HG03097 (cell line): ENCODE data around the gene CDH23.

ENCODE experiments used
- ATAC-seq: cut with Tn5 transposase; IDR thresholded peaks from one replicate; pipeline ENCODE4 v1.9.1; 2021; ENCODE audit not compliant: unreplicated experiment, low FRiP score

Gene CDH23

DNA sequence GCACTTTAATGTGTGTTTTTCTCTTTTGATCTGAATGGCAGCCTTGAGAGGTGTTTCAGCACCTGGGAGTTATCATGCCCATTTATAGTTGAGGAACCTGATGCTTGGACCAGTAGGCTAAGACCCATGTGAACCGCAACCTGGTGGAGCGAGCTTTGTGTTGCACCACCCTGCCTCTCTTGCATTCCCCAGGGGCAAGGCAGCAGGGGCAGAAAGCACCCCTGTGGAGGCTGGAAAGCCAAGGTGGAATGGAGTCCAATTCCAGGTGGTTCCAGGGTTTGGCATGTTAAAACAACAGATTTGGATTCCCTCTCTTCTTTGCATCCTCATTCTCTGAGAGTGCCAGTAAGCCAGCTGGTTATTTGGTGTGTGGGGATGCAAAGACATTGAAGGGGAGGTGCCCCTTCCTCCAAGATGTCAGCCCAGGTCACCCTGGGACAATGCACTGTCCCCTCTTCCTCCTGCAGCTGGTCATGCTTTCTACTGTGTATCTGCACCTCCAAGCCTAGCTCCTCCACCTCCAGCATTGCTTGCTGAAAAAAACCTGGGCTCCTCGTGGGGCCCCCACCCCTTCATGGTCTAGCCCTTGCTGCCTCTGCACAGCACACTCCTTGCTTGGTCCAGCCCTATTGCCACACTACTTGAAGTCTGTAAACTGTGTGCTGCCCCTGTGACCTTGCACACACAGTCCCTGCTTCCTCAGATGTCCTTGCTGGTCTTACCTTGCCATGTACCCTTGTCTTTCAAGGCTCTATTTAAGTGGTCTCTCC lies 5.6 kb upstream of the CDH23 start:
- ATAC-seq, result no peak

DNA sequence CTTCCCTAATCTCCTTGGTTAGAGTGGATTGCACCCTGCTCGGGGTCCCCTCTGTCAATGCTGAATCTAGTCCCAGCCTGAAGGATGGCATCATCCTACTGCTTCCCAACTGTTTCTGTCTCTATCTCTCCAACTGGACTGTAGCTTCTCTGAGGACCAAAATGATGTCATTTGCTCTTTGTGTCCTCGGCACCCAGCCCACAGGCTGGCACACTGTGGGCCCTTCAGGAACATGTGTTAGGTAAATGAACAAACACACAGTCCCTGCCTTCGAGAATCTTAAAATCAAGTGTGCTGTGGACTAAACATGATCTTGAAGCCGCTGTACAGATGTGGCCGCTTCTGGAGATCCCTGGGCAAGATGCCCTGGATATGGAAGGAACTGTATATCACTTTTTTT lies 5.0 kb upstream of the CDH23 start:
- no peak for ATAC-seq

DNA sequence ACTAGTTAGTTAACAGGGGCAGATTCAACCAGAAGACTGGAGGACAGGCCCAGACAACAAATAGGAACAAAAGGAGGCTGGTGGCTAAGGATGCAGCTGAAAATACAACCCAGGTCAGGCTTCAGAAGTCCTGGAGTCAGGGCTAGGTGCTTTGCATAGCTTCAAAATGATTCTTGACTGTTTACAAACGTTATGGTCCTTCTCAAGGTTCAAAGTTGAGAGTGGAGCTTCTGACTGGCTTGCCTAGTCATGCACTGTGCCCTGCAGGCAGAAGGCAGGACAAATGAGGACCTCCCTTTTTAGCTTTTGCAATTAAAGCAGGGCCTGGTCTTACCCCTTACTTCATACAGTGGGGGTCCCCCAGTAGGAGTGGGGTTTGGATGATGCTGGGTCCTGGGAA lies 4.4 kb upstream of the CDH23 start:
- no peak for ATAC-seq

DNA sequence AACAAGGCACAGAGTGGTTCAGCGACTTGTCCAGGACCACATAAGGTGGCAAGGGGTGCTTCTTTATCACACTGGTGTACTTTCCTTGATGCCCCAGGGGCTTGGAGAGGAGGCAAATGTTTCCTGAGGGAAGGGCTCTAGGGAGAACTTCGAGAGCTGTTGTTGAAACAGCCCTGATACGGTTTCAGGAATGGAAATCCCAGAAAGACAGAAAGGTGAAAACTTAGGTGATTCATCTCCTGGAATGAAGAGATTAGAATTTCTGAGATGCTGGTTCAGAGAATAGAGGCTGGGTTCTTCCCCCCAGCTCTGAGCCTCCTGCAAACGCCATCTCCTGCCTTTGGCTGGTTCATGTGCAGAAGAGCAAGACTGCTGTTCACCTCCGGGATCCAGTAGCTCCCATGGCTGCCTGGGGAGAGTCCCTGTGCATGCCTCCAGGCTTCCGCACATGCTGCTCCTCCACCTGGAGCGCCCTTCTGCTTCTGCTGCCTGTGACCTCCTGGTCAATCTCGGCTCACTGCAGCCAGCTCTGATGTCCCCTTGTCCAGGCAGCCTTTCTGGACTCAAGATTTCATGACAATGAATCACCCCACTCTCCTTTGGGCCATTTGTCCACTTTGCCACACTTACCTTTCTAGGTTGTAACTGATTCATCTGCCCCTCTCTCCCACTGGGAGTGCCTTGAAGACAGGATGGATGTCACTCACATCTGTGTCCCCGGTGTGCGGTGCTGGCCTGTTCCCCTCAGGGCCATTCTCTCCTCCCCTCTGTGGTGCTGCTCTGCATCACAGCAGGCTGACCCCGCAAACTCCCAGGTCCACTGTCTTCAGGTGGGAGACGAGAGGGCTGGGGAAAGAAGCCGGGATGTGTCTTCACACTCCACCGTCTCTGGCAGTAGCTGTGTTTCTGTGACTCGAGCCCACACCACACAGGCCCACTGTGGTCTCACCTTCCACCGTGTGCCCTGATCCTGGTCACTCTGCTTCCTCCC lies 3.6 kb upstream of the CDH23 start:
- no peak for ATAC-seq

DNA sequence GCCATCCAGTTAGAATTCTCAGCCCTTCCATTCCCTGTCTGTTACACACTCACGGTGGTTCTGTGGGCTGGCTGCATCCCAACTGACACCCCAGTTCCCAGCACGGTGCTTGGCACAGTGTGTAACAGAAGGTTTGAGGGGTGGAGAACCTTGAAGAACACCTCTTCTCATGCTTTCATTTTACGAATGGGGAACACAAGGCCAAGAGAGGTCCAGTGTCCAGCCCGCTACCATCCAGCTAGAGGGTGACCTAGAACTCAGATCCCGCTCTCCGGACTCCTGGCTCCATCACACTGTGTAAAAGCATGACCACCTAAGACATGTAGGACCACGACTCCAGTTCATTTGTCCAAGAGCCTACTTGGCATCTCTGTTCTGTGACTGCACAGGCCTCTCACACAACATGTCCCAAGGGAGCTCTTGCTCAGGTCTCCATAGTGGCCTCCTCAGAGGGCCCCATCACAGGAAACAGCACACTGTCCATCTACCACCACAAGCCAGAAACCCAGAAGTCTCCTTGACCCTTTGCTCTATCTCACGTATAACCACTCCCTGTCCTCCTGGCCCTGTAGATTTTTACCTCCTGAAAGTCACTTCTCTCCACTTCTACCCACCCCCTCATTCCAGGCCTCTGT lies 2.8 kb upstream of the CDH23 start:
- no peak for ATAC-seq

DNA sequence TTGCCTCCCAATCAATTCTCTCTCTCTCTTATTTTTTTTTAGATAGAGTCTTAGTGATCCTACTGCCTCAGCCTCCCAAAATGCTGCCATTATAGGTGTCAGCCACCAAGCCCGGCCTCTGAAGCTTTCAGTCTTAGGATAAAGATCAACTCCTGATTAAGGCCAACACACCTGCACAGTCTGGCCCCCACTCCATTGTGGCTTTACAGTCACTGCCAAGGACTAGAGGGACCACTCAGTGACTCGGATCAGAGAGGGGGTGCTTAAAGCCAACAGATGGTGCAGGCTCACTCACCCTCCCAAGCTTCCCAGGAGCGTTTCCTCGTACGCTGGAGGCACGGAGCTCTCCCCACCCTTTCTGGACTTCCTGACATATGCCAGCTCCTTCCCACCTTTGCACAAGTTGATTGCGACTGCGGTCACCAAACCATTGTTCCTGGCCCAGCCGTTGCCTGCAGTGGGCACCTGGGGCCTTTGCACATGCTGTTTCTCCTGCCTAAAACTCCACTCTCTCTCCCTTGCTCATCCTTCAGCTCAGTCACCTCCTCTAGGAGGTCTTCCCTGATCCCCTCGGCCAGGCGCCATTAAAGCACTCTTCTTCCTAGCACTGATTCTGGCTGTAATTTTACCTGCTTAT lies 1.7 kb upstream of the CDH23 start:
- ATAC-seq, result no peak

DNA sequence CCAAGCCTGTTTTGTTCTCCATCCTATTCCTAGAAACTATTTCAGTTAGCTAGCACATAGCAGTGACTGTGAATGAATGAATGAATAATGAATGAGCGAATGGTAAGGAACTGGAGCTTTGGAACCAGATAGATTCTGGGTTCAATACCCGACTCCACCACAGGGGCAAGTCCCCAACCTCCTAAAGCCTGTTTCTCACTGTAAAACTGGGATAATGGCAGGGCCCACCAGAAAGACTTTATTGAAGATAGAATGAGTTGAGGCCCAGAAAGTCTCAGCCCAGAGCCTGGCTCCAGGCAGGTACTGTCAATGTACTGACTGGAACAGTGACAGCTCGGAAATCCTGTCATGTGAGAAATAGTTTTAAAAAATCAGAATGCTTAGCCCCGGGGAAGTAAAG lies 1.1 kb upstream of the CDH23 start:
- ATAC-seq, result no peak

DNA sequence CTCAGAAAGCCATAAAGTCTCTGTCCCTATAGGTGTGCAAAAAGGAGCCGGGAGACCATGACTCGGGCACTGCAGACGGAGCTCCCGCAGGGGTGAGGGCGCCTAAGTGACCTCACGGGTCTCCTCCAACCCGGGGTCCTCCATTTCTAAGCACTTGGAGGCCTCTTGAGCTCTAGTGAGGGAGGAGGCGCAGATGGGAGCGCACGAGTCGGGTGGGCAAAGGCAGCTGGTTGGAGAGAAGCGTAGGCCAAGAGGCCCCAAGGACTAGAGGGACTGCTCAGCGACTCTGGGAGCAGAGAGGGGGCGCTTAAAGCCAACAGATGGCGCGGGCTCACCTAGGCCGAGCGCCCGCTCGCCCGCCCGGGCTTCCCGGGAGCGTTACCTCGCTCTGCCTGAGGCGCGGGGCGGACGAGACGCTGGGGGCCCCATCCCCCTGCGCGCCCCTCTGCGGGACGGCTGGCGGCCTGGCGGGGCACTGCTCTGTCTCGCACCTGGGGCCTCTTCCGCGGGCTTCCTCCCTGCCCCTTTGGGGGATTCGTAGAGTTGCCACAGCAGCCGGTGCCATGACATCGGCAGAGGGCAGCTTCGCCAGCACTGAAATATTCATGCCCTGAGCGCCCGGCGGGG lies 523 bp upstream of the CDH23 start:
- no peak for ATAC-seq

DNA sequence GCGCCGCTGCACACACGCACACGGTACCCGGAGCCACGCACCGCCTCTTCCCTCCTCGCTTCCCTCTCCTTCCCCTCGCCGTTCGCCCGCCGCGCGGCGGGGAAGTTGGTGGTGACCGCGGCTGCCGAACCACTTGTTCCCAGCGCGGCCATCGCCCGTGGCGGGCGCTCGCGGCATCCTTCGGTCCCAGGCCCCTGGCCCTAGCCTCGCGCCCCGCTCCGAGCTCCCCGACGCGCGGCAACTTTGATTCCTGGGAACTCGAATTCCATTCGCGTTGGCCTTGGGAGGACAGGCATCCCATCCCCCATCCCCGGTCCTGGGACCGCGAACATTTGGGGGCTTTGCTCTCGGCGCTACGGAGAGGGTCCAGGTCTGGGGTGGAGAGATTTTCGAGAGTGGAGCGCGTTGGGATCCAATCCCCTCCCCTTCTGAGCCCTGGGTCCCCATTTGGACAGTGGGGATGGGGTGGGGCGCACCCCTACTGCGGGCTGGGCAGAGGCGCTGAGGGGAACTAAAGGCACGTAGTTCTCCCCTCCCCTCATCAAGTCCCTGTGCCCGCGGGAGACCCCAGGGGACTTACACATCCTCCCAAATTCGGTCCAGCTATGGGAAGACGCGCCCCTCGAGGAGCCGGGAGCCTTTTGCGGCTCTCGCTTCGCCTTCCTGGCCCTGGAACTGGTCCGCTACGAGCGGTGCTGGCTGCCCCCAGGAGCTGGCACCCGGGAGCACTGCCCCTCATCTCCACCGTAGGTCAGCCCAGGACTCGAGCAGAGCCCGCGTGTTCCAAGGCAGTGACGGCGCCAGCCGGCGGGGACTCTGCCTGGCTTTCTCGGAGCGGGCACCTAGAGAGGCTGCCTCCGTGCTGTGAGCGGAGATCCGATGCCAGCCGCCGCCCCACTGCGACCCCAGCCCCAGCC lies 834 bp downstream of the CDH23 start:
- ATAC-seq, result no peak

DNA sequence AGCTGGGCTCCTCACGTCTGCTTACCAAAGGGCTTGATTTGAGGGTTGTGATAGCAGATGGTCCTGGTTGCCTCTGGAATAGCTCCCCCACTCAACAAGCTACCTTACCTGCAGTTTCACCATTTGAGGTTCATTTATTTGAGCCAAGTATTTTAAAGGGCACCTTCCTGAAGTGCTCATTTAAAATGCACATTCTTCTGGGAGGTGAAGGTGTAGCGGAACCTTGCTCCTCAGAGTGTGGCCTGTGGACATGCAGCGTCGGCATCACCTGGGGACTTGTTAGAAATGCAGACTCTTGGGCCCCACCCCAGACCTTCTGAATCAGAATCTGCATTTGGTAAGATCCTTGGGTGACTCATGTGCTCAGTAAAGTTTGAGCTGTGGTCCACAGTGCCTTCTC lies 2.3 kb downstream of the CDH23 start:
- ATAC-seq, result no peak

DNA sequence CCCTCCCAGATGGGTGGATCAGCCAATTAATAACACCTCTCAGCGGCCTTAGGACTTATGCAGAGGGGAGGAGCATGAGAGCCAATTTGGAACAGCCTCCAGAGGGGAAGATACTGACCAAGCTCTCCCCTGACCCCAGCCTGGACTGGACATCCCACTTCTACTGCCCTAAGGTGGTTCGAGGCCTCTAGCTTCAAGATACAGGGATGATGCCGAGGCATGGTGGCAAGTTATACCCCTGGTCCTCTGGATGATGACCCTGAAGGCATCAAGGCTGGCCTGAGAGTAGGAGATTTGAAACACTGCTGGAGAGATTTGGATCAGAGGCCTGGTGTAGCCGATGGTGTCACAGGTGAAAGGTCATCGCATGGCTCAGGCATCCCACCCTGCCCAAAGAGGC lies 3.2 kb downstream of the CDH23 start:
- no peak for ATAC-seq

DNA sequence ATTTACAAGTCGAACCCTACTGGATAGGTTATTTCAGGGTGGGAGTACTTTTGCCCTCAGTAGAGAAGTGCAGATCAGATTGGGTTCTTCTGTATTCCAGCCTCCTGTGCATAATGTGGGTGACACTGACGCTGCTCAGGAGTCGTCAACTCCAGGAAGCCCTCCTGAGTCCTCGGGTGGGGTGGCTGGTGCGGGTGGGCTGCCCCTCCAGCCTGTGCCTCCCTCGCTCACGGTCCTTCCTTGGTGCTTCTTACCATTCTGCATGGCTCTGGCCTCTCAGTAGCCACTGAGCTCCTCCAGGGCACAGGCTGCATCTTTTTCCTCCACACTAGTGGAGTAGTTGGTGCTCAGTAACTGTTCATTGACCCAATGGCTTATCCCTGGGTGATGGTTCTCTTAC lies 4.3 kb downstream of the CDH23 start:
- ATAC-seq, result no peak

DNA sequence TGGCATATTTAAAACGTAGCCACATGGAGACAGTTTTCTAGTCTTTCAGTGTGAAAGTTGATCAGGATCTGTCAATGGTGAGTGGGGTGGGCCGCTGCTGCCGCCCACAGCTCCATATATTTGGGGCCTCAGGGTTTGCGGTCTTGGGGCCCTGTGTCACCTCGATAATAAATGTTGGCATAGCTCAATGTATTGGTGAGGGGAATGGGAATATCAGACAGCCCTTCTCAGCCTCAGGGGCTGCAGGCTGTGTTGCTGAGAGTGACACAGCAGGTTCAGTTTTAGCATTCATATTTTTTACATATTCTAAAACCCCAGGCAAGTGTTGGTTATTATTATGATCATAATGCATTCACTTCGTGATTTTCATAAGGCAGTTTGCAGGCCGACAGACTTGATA lies 5.3 kb downstream of the CDH23 start:
- no peak for ATAC-seq

DNA sequence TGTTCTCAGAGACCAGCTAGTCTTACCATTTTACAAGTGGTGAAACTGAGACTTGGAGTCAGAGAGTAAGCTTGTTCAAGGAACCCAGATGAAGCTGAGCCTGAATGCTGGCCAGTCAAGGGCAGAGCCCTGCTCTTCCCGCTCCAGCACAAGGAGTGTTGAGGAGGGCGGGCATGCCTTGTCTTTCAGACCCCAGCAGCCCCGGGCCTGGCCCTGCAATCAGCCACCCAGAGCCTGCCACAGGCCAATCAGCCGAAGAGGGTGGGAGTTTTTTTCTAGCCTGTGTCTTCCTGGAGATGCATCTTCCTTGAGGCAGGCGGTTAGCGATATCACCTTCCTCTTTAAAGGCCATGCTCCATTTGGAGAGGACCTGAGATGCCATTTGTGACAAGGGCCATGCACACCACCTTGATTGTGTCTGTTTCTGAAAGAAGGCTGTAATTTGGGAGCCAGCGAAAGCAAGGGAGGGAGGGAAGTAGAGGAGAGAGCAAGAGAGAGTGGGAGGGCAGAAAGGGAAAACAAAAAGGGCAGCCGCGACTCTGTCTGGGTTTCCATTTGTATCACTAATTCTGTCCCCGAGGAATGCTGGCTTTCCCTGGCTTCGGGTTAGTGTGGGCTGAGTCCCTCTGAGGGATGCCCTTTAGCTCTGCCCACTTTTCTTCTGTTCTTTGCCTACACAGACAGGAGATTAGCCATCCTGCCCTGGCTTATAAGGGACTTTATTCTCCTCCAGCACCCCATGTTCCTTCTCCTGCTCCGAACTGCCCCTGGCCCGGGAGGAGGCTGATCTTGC lies 8.0 kb downstream of the CDH23 start:
- ATAC-seq, result no peak

DNA sequence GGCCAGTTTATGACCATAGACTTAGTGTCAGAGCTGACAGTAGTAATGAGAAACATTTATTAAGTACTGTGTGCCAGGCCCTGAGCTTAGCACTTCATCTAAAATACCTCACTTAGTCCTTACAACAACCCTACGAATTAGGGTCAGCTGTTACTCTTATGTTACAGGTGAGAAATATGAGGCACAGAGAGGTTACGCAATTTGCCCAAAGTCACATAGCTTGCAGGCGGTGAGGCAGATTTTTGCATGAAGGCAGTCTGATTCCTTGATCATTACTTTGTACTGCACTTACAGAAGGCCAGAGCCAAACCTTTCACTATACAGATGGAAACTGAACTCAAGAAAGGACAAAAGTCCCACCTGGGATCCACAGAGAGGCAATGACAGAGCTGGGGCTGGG lies 10.2 kb downstream of the CDH23 start:
- no peak for ATAC-seq

DNA sequence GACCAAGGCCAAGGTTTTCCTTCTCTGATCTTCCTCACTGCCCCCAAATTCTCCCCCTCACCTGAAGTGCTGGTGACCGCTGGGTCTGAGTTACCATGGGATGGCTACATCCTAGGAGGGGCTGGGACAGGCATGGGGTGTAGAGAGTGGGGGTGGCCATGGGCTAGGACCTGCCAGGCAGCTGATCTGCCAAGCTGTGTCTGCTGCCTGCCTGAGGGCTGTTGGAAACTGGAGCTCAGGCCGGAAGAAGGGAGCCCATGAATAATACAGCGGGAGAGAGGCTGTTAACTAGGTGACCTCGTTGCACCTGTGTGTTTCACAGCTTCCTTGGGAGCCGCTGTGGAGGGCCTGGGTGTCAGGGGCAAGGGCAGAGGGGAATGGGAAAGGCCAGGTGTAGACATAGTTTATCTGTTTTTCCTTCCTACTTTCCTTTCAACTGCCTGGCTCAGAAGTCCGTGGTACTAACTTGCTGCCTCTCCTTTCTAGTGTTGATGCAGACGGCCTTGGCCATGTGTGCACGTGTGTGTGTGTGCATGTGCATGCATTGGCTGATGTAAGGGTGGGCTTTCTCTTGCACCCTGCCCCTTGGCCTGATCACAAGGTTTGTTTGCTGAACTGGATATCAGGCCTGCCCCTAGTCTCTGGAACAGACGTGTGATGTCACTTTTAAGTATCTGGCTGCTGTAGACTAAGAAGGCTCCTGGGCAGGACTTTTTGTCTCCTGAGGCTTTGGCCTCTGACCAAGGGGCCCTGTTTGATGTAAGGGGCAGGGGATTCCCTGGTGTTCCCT lies 11.9 kb downstream of the CDH23 start:
- no peak for ATAC-seq

DNA sequence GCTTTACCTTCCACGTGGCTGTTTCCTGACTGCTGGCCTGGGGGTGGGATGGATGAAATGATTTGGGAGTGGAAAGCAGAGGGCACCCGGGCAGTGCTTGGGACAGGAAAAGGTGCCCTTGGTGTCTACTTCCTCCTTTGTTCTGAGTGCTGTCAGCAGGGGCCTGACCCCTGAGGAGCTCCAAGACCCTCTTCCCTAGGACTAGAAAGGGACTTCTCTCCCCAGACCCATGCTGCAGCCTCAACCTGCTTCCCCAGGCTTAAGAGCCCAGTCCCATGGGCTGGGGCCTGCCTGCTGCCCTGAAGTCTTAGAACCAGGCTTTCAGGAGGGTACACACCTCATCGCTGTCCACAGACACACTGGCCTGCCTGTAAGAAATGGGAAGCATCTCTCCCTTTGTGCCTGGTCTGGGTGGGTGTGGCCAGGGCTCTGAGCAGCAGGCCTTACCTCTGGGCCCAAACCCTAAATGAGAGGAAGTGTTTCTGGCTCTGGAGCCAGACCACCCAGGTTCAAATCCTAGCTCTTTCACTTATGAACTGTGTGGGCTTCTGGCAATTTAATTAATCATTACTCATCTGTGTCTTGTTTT lies 12.9 kb downstream of the CDH23 start:
- no peak for ATAC-seq
